ENCODE results near the gene ITGB1BP1. TPM values are rescaled to one million over a fixed set of nuclear protein-coding genes. Genes with fewer than 3 reads are reported as not detected.

The ITGB1BP1 gene, protein sequence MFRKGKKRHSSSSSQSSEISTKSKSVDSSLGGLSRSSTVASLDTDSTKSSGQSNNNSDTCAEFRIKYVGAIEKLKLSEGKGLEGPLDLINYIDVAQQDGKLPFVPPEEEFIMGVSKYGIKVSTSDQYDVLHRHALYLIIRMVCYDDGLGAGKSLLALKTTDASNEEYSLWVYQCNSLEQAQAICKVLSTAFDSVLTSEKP
- total RNA-seq = 10 to 100 TPM; 29.0 to 34.4 TPM

DNA sequence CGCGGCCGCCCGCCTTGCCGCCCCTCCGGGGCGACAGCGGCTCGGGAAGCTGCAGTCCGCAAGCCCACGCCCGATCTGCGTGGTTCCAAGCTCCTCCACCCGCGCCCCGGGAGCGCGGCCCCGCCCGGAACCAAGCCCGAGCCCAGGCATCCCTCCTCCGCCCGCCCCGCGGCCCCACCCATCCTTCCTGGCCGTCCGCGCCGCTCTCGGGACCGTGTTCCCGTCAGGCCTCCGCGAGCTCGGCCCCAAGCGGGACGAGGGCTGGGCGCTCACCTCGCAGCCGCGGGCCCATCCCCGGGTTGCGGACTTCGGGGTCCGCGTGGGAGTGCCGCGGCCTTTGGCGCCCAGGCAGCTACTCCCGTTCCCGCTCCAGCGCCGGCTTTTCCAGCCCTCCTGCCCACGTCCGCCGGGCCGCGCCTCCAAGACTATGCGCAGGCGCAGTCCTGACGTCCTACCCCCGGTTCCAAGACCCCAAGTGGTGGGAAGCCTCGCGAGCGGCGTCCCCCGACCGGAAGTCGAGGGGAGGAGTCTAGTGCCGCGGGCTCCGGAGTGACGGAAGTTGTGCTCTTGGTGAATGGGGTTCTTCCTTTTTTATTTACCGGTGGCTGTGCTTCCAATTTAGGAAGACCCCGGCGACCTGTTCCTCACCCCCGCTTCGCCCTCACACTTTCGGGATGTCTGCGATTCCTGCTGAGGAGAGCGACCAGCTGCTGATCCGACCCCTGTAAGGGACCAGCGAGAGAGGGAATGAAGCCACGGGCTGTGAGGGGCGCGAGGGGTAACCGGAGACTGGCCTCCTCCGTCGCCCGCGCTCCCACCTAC is at the start of gene ITGB1BP1, which contains the start of gene CPSF3:
TSS of gene ITGB1BP1 (minus strand) at position 429 of the 822 bp plus-strand sequence. CDS start 4,831 bp downstream, outside the sequence.
TSS of gene CPSF3 (plus strand) at position 555 of the 822 bp plus-strand sequence. CDS start at position 675, 120 bp downstream.
- Histone ChIP-seq H3K36me3 (no peaks in the 10 kb centered on the region), H3K4me1 (peaks cover 0 to 45% of the 10 kb centered on the region in 2 donors), H3K4me3 (peak within 1 kb of the TSS; percentile 72 to 80)

DNA sequence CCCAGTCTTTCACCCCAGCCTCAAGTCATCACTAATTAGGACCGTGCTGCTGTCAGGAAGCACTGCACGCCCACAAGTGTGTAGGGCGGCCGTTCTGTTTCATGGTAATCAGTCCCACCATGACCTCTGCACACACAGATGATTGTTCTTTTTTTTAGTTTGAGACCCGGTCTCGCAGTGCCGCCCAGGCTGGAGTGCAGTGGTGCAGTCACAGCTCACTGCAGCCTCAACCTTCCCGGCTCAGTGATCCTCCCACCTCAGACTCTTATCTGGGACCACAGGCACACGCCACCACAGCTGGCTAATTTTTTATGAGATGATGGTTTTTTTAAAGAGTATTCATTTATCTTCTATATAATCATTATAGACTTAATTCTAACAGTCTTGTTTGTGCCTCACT is 49.2 kb upstream of the ITGB1BP1 start:
- DNase-seq (ENCODE audit: low spot score) = no peak
- peaks cover 0 to 27% of the 10 kb centered on the region in 2 donors for H3K4me1 ChIP-seq

More for the DNA sequence above, at the start of gene ITGB1BP1, which contains the start of gene CPSF3:
- peak within 1 kb of the TSS; percentile 89 to 96 for H3K27ac ChIP-seq
- DNase-seq (ENCODE audit: low spot score) = peak; percentile 97
- no peaks in the 10 kb centered on the region for H3K27me3 ChIP-seq
- no peaks in the 10 kb centered on the region for H3K9me3 ChIP-seq
- TF ChIP-seq, protein P1, sequence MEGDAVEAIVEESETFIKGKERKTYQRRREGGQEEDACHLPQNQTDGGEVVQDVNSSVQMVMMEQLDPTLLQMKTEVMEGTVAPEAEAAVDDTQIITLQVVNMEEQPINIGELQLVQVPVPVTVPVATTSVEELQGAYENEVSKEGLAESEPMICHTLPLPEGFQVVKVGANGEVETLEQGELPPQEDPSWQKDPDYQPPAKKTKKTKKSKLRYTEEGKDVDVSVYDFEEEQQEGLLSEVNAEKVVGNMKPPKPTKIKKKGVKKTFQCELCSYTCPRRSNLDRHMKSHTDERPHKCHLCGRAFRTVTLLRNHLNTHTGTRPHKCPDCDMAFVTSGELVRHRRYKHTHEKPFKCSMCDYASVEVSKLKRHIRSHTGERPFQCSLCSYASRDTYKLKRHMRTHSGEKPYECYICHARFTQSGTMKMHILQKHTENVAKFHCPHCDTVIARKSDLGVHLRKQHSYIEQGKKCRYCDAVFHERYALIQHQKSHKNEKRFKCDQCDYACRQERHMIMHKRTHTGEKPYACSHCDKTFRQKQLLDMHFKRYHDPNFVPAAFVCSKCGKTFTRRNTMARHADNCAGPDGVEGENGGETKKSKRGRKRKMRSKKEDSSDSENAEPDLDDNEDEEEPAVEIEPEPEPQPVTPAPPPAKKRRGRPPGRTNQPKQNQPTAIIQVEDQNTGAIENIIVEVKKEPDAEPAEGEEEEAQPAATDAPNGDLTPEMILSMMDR (IDR thresholded peaks at IDR 0.05) = no peak

DNA sequence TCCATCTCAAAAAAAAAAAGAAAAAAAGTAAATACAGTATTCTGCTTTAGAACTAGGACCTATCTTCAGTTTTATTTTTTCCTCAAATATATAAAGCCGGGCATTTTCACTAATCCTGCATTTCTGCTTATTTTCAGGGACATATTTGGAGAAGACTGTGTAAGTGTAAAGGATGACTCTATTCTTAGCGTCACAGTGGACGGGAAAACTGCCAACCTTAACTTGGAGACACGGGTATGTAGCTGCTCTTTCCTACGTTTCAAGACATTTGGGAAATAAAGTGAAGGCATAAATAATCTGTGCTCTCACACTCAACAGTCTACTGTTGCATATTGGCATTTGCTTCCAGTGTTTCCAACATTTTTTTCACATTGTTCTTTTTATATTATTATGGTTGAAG is 47.9 kb upstream of the ITGB1BP1 start:
- H3K4me1 ChIP-seq = peaks cover 0 to 20% of the 10 kb centered on the region in 2 donors
- DNase-seq (ENCODE audit: low spot score) = no peak
- no peaks in the 10 kb centered on the region for H3K9me3 ChIP-seq
- H3K27ac ChIP-seq = no peak overlapping the region
- no peaks in the 10 kb centered on the region for H3K27me3 ChIP-seq
- H3K36me3 ChIP-seq = peaks cover 5% of the 10 kb centered on the region
- TF ChIP-seq, protein P1 (IDR thresholded peaks at IDR 0.05) = no peak
- H3K4me3 ChIP-seq = no peak overlapping the region

More for the DNA sequence above, 49.2 kb upstream of the ITGB1BP1 start:
- TF ChIP-seq, protein P1 (IDR thresholded peaks at IDR 0.05) = no peak
- Histone ChIP-seq H3K4me3 (no peak overlapping the region), H3K27me3 (no peaks in the 10 kb centered on the region), H3K36me3 (peaks cover 5% of the 10 kb centered on the region), H3K27ac (no peak overlapping the region), H3K9me3 (no peaks in the 10 kb centered on the region)

DNA sequence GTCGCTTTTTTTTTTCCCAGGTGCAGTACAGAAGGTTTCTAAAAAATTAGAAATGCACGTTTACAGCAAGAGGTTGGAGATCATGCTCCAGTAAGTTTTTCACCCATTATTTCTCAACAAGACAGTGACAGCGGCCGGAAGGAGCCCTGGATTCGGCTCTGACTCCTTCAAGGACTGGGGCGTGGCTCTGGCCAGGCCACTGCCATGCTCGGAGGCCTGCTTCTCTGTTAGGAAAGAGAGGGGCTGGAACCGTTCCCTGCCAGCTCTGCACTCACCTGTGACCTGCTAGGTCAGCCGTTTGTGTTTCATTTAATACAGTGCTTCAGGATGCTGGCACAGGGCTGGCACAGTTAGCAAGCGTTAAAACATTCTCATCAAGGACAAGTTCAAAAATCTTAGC is 44.4 kb upstream of the ITGB1BP1 start:
- peaks cover 5% of the 10 kb centered on the region for H3K36me3 ChIP-seq
- TF ChIP-seq, protein P1 (IDR thresholded peaks at IDR 0.05) = no peak
- no peaks in the 10 kb centered on the region for H3K4me1 ChIP-seq
- H3K4me3 ChIP-seq = no peak overlapping the region
- H3K27me3 ChIP-seq = no peaks in the 10 kb centered on the region
- no peaks in the 10 kb centered on the region for H3K9me3 ChIP-seq
- no peak for DNase-seq (ENCODE audit: low spot score)
- H3K27ac ChIP-seq = no peak overlapping the region

DNA sequence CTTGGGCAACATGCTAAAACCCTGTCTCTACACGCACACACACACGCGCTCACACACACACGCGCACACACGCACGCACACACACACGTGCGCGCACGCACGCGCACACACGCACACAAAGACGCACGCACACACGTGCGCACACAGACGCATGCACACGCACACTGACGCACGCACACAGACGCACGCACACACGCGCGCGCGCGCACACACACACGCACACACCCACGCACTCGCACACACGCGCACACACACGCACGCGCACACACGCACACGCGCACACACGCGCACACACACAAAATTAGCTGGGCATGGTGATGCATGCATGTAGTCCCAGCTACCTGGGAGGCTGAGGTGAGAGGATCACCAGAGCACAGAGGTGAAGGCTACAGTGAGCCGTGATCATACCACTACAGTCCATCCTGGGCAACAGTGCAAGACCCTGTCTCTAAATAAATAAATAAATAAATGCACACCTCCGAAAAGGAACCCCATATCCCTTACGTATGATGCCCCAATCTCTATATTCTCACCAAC is 42.9 kb upstream of the ITGB1BP1 start:
- Histone ChIP-seq H3K9me3 (no peaks in the 10 kb centered on the region), H3K27me3 (no peaks in the 10 kb centered on the region), H3K27ac (no peak overlapping the region), H3K36me3 (peaks cover 5% of the 10 kb centered on the region), H3K4me1 (no peaks in the 10 kb centered on the region), H3K4me3 (no peak overlapping the region)
- no peak for DNase-seq (ENCODE audit: low spot score)
- TF ChIP-seq, protein P1 (IDR thresholded peaks at IDR 0.05) = no peak
